Activated T-cell treated with anti-CD3 and anti-CD28 coated beads, Interleukin-2, amount 50 U/mL, for 1 hour (primary cell): ENCODE data around the gene ANXA2.
"Not testable (repeated sequence)": the region's sequence is repeated elsewhere in the genome, so short reads cannot be mapped to it uniquely, and the experiment has no call there.

ENCODE experiments used
- DNase-seq: peaks from one replicate; pipeline ENCODE4 v3.0.0-alpha.2; 2020

Gene ANXA2

DNA sequence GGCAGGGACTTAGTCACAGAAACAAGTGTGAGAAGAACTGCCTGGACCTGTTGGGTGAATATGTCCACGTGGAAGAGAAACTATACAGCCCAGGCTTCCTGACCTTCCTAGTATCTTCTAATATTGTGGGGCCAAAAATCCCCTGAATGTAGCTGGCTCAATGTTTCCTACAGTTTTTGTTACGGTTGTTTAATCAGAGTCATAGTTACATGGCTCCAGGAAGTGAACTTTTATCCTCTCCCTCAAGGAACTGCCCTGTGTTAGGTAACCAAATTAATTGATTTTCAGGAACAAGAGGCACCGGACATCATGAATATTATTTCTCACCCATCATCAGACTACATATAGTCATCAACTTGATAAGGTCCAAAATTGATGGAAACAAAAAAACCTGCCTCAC, 59.0 kb downstream of the ANXA2 start:
- no peak for DNase-seq

DNA sequence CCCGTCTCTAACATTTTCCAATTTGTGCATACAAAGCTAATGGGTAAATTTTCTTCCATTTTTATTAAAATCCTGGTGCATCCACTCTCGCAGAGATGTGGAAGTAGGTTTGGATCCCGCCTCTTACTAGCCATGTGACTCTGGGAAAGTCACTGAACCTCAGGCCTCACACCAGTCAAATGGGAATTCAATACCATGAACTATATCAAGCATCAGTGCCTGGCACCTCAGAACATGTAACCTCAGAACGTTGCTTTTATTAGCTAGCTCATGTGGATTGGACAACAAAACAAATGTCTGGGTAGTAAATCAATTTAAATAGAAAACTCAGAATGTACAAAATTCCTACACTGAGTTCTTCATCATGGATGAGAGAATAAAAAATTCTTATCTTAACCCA, 60.7 kb downstream of the ANXA2 start:
- no peak for DNase-seq

DNA sequence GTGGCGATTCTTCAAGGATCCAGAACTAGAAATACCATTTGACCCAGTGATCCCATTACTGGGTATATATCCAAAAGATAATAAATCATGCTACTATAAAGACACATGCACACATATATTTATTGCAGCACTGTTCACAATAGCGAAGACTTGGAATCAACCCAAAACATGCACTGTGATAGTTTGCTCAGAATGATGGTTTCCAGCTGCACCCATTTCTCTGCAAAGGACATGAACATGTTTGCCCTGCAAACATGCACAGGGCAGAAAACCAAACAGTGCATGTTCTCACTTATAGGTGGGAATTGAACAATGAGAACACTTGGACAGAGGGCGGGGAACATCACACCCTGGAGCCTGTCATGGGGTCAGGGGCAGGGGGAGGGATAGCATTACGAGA, 62.5 kb downstream of the ANXA2 start:
- not testable (repeated sequence) for DNase-seq

DNA sequence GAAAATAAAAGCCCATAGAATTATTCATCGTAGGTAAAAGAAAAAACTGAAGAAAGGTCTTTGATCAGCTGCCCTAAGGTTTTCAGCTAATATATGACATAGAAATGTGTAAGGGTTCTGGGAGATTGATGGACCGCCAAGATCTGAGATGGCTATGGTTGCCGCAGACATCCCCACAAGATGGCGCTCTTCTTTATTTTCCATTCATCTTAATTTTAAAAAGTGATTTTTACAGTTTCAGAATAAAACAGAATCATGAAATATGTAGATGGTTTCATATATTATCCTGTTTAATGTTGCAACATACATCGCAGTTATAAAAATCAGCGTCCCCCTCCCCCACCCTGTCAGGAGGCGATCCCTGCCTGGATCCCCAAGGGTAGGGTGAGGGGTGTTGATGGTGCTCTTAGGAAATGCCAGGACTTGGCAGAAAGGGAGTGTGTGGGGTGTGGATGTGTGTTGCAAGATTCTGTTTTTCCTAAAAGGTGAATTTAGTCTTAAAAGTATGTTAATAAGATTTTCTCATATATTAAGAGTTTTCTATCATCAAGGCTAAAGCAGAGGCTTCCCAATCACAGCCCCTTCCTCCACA, 68.8 kb downstream of the ANXA2 start:
- DNase-seq = no peak

DNA sequence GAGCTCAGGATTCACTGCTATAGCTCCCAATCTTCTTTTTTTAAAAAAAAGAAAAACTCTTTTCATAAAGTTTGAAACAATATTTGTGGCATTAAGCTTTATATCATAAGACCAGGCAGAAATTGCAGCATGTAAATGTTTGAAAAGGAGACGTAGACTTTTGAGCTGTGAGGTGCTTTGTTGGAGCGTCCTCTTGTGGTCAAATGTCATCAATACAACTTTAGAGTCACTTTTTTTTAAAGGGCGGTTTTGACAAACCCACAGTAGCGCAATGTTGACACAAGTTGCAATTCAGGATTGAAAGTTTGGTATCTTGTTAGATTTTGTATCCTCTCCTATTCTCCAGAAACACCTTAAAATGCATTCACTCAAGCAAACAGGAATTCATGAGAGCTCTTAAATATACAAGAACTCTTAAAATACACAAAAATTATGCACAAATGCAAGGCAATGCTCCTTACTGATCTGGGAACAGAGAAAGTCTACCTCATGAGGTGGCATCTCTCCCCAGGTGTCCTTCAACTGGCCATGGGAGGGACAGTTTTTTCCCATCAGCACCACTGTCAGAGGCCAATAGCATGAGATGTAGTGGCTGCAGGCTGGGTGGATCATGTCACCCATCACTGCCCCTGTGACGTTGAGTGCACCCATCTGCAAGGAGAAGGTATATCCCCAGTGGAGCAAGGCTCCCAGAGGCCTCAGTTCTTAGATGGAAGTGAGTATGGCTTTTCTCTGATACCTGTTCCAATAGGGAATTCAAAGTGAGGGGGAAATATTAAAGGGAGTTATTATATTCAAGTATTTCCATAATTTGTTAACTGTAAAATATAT, 70.7 kb downstream of the ANXA2 start:
- no peak for DNase-seq

DNA sequence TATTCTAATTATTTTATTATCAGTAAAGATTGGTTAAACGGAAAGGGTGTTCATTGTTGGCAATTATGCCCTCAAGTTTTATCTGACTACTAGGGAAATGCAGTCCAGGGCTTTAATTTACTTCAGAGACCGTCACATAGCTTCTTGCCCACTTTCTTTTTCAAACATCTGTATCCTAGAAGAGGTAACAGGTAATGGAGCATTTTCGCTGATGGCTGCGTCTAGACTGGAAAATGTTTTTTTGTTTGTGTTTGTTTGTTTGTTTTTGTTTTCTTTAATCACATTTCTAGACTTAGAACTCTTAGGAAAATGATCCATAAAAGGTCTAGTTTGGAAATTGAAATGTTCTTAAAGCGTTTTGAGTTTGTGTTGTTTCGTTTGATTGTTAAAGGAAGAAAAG, 71.4 kb downstream of the ANXA2 start:
- DNase-seq = no peak

DNA sequence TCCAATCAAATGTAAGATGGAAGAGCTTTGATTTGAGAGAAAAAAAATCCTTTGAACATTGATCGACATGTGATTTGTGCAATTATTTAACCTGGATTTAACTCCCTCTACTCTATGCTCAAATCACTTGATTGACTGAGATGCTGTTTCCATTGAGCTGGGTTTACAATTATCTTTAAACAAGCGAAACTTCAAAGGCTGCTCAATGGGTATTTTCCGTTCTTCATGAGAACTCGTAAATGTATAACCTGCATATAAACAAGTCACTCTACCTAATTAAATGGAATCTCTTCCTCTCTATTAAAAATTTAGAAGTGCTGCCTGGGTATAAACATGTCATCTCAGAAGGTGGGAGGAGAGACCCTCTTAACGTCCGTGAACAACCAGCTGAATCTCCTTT, 71.9 kb downstream of the ANXA2 start:
- DNase-seq = no peak

DNA sequence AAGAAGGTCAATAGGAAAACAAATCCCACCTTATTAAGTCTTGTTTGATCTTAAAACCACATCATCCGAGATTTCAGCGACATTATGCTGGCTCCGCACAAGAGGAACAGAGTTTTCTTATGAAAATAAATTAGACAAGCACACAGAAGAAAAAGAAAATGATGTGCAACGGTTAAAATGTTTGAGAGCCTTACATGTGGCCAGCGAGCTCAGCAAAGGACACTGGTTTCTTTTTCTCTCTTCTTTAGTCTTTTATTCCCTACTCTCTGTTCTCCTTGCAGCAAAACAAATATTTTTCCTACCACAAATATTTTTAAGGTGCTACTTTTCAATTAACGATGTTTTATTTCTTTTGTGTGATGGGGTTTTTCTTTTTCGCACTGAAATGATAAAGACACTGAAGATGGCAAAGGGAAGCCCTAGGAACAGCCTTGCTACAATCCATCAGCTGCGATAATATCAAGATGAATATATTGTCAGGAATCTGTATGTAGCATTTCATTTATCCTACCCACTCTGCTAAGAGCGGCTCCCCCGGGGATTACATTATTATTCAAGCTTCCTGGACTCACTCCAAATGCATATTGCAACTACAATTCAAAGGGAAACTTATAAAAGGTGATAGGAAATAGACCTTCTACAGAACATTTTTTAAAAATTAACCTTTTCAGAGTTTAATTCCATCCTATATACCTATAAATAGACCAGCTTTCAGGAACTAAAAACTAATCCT, 72.9 kb downstream of the ANXA2 start:
- no peak for DNase-seq

DNA sequence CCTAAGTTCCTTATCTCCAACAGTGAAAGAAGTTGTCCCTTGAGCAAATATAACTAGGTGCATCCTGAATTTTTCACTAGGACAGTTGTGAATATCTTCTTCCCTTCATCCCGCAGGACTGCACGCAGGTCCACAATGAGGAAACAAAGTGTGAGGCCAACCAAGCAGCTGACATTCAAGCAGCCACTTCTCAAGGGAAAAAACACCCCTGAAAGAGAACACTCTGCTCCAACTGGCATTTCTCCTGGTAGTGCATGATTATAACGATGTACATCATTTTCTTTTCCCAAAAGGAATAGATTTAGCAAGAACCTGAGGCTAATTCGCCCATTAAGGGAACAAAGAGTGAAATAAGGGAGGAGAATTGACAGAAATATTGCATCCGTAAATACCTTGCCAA, 74.5 kb downstream of the ANXA2 start:
- no peak for DNase-seq

DNA sequence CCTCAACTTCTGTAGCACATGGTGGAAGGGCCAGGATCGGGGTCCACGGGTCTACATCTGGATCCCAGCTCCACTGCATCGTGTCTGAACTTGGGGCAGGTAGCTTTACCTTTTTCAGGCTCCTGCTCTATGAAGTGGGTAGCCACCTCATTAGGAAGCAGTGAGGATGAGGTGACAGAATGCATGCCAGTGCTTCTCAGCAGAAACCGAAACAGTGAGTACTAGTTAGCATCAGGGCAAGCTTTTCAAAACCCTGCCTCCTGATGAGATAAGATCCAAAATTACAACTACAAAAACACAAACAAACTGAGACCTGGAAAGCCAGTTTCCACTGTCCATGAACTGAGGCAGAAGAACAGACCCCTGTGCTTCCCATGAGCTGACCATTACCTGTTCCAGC, 77.4 kb downstream of the ANXA2 start:
- DNase-seq = no peak

DNA sequence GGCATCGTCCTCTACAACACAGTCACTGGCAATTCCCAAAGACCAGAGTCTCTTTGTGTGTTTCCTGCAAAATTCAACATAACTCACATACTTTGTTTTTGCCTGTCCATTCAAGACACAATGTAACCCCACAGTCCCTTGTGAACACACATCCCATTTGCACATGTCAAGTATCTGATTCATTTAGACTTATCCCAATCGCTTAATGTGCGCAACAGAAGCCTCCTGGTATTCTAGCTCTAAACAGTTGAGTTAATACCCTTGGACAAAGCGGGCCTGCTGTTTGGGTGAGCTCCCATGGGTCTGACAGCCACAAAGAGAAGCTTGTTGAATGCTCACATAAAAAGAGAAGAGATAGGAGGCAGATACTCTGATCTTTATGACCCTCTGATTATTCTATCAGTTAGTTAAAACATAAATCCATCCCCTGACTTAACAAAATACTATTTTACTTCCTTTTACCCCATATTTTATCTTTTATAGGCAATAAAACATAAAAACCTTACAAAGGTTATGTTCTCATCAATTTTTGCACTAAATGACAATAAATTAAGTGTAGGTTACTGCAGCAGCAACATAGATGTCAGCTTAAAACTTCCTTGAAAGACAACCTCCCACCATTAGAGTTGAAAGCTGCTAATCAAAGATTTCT, 79.4 kb downstream of the ANXA2 start:
- DNase-seq = no peak

DNA sequence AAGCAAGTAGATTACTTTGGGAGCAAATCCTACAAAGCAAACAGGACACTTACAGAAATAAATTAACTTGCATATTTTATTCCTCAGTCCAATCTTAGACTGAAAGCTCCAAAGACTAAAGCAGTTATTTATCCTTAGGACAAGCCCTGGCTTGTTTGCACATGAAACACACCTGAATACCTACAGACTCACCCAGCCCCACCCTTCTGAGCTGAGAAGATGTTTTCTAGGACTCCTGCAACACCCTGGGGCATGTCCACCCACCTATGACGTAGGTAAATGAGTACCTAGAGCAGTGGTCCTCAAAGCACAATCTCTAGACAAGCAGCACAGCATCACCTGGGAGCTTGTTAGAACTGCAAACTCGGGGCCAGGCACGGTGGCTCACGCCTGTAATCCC, 80.8 kb downstream of the ANXA2 start:
- DNase-seq = no peak

DNA sequence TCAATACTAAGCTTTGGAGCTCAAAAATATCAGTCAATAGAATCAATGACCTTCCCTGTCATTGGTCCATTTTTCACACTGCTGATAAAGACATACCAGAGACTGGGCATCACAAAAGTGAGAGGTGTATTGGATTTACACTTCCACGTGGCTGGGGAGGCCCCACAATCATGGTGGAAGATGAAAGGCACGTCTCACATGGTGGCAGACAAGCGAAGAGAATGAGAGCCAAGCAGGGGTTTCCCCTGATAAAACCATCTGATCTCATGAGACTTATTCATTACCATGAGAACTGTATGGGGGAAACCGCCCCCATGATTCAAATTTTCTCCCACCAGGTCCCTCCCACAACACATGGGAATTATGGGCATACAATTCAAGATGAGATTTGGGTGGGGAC, 81.9 kb downstream of the ANXA2 start:
- no peak for DNase-seq

DNA sequence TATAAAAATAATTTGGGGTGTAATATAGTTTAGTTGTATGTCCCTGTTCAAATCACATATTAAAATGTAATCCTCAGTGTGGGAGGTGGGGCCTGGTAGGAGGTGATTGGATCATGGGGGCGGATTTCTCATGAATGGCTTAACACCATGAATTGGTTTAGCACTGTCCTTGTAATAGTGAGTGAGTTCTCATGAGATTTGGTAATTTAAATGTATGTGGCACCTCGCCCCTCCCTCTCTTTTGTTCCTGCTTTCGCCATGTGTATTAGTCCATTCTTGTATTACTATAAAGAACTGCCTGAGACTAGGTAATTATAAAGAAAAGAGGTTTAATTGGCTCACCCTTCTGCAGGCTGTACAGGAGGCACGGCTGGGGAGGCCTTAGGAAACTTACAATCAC, 83.9 kb downstream of the ANXA2 start:
- DNase-seq = no peak

DNA sequence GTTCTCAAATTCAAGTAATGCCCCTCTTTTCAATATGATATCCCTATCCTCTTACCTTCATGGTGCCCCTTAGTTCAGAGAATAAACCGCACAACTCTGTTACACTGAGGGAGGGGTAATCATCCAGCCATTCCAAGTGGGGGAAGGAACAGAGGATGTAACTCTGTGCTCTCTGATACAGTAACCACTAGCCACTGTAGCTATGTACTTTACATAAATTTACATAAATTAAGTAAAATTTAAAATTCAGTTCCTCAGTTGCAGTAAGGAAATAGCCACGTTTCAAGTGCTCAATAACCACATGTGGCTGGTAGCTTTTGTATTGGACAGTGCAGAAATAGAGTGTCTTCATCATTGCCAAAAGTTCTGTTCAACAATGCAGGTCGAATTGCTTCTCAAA, 90.8 kb downstream of the ANXA2 start:
- no peak for DNase-seq

DNA sequence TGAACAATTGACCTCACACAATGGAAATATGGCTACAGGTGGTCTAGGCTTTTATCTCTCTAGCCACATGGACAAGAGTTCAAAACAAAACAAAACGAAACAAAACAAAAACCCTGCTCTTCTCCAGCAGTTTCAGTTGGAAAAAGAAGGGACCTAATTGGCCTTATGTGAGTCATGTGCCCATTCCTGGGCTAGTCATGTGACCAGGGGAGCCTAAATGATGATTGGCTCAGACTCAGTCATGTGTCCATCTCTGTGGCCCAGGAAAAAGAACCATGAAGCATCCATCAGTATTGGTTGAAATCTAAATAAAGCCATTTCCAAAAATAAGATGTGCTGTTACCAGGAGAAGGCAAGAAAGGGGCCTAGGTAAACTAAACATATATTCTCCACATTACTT, 96.8 kb downstream of the ANXA2 start:
- no peak for DNase-seq

DNA sequence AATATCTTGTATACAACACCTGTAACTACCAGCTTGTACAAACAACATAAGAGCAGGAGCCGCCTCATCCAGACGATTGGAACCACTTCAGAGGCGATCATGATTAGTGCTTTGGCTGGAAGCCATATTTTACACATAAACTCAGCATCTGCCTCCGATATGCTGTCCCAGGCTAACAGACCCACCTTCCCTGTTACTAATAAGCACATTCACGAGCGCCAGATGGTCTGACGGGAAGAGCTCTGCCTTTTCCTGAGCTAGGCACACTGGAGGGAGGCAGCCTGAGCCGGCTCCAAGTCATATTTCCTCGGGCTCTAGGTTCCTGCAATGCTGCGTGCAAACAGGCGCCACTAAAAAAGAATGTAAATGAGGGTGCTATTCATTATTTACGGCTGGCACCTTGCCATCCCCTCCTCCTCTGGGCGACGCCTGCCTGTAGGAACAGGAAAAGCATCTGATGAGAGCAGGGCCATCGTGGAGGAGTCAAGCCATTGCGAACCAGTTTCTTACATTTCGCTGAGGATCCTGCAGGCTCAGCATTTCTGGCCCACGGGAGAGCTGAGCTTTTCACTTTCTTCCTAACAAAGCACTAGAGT, 98.2 kb downstream of the ANXA2 start:
- DNase-seq = no peak
